ENCODE measurements around the gene DICER1. TPM values are rescaled to one million over a fixed set of nuclear protein-coding genes. Genes with fewer than 3 reads are reported as not detected.

DICER1 gene
- total RNA-seq, 1 experiment from 2014 or later: 57.3 TPM

DNA sequence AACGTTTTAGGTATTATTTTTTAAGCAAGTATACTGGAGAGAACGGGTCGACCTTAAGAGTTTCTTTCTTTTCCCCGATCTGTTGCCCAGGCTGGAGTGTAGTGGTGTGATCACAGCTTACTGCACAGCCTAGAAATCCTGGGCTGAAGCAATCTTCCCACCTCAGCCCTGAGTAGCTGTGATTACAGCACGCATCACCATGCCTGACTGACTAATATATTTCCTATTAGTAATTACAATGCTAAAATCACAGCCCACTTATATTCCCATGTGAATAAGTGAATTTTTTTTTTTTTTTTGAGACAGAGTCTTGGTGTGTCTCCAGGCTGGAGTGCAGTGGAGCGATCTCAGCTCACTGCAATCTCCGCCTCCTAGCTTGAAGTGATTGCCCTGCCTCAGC, 50.4 kb downstream of the DICER1 start:
- no peaks in the 10 kb centered on the region for H3K27me3 ChIP-seq (replicated peaks; ENCODE audit: control insufficient read depth, insufficient read depth, low read length)
- no peaks in the 10 kb centered on the region for H3K27me3 Mint-ChIP-seq (ENCODE audit: insufficient read depth, unreplicated experiment)
- no TSS peak for BruUV-seq (replicated peaks)
- no peak for DNase-seq
- H3K27ac Mint-ChIP-seq (ENCODE audit: unreplicated experiment): no peak overlapping the region
- H3K4me3 ChIP-seq (ENCODE audit: low read depth, low read length): no peak overlapping the region
- no peaks in the 10 kb centered on the region for H3K9me3 Mint-ChIP-seq (ENCODE audit: unreplicated experiment)
- H3K4me1 ChIP-seq: no peaks in the 10 kb centered on the region
- H3K9me3 ChIP-seq: no peaks in the 10 kb centered on the region
- peaks cover 72% of the 10 kb centered on the region for H3K36me3 Mint-ChIP-seq (ENCODE audit: insufficient read depth, unreplicated experiment)
- TF ChIP-seq, protein P1, sequence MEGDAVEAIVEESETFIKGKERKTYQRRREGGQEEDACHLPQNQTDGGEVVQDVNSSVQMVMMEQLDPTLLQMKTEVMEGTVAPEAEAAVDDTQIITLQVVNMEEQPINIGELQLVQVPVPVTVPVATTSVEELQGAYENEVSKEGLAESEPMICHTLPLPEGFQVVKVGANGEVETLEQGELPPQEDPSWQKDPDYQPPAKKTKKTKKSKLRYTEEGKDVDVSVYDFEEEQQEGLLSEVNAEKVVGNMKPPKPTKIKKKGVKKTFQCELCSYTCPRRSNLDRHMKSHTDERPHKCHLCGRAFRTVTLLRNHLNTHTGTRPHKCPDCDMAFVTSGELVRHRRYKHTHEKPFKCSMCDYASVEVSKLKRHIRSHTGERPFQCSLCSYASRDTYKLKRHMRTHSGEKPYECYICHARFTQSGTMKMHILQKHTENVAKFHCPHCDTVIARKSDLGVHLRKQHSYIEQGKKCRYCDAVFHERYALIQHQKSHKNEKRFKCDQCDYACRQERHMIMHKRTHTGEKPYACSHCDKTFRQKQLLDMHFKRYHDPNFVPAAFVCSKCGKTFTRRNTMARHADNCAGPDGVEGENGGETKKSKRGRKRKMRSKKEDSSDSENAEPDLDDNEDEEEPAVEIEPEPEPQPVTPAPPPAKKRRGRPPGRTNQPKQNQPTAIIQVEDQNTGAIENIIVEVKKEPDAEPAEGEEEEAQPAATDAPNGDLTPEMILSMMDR (IDR thresholded peaks at IDR 0.05; ENCODE audit: insufficient read depth in 1 of 2, low read depth in 1 of 2, low read length in 1 of 2, severe bottlenecking in 1 of 2, unreplicated experiment in 1 of 2): no peak
- intact Hi-C loops (cut with micrococcal nuclease; ENCODE audit: unreplicated experiment): no loop called here
- peaks cover 2% of the 10 kb centered on the region for H3K36me3 ChIP-seq (ENCODE audit: control insufficient read depth, insufficient read depth, low read length)
- no peak overlapping the region for H3K4me3 Mint-ChIP-seq (ENCODE audit: unreplicated experiment)
- H3K4me1 Mint-ChIP-seq (ENCODE audit: low read depth, unreplicated experiment): no peaks in the 10 kb centered on the region
- POLR2A ChIA-PET: no interaction called here
- CTCF ChIA-PET: interaction anchor here (0.5 kb wide), 1 partner anchor 105 kb away, joined by 3 read pairs; no protein-coding TSS in a partner anchor

DNA sequence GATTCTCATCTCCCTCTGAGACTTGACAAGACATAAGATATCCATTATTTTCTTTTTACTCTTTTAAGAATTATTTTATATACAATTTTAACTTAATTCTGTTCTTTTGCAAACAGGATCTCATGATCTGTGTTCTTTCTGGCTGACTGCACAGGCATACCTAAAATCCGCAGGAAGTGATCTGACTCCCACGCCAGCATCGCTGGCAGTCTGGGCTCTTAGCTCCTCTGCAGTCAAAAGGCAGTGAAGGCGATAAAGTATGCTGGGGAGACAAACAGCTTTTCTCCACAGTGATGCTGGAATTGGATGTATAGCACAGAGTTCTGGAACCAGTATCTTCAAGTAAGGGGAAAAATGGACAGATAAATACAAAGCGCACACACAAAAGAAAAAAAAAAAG, 52.4 kb downstream of the DICER1 start:
- no peaks in the 10 kb centered on the region for H3K27me3 Mint-ChIP-seq (ENCODE audit: insufficient read depth, unreplicated experiment)
- CTCF ChIA-PET: no interaction called here

DNA sequence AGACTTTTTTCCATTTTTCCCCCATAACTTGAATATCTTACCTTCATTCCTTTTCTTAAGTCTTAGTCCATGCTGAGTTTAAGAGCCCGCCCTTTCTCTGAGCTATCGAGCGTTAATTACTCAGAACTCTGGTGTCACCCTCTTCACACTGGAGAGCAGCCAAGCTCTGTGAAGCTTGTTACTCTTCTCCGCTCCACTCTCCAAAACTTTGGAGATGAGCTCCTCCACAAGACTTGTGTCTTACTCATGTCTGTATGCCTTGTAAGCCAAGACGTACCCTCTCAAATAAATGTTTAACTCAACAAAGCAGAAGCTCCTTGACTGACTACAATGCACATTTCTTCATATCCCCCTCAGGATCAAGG, 54.7 kb downstream of the DICER1 start:
- H3K36me3 ChIP-seq (ENCODE audit: control insufficient read depth, insufficient read depth, low read length): no peaks in the 10 kb centered on the region; the same call in 1 of the 2 replicates
- no peak for DNase-seq

More for the DNA sequence above, 52.4 kb downstream of the DICER1 start:
- H3K4me1 ChIP-seq: no peaks in the 10 kb centered on the region
- H3K9me3 ChIP-seq: no peaks in the 10 kb centered on the region
- DNase-seq: no peak
- H3K4me3 Mint-ChIP-seq (ENCODE audit: unreplicated experiment): no peak overlapping the region
- no peaks in the 10 kb centered on the region for H3K9me3 Mint-ChIP-seq (ENCODE audit: unreplicated experiment)
- no peaks in the 10 kb centered on the region; the same call in 1 of the 2 replicates for H3K36me3 ChIP-seq (ENCODE audit: control insufficient read depth, insufficient read depth, low read length)
- POLR2A ChIA-PET: no interaction called here
- H3K4me1 Mint-ChIP-seq (ENCODE audit: low read depth, unreplicated experiment): no peaks in the 10 kb centered on the region
- H3K27me3 ChIP-seq (replicated peaks; ENCODE audit: control insufficient read depth, insufficient read depth, low read length): no peaks in the 10 kb centered on the region
- H3K36me3 Mint-ChIP-seq (ENCODE audit: insufficient read depth, unreplicated experiment): peaks cover 56% of the 10 kb centered on the region
- H3K27ac Mint-ChIP-seq (ENCODE audit: unreplicated experiment): no peak overlapping the region
- no TSS peak for BruUV-seq (replicated peaks)
- no peak overlapping the region for H3K4me3 ChIP-seq (ENCODE audit: low read depth, low read length)
- TF ChIP-seq, protein P1 (IDR thresholded peaks at IDR 0.05; ENCODE audit: insufficient read depth in 1 of 2, low read depth in 1 of 2, low read length in 1 of 2, severe bottlenecking in 1 of 2, unreplicated experiment in 1 of 2): no peak
- intact Hi-C loops (cut with micrococcal nuclease; ENCODE audit: unreplicated experiment): no loop called here

More for the DNA sequence above, 54.7 kb downstream of the DICER1 start:
- Histone ChIP-seq H3K4me3 (ENCODE audit: low read depth, low read length) (no peak overlapping the region), H3K4me1 (no peaks in the 10 kb centered on the region), H3K9me3 (no peaks in the 10 kb centered on the region), H3K27me3 (replicated peaks; ENCODE audit: control insufficient read depth, insufficient read depth, low read length) (no peaks in the 10 kb centered on the region)
- TF ChIP-seq, protein P1 (IDR thresholded peaks at IDR 0.05; ENCODE audit: insufficient read depth in 1 of 2, low read depth in 1 of 2, low read length in 1 of 2, severe bottlenecking in 1 of 2, unreplicated experiment in 1 of 2): no peak
- Mint-ChIP-seq H3K4me1 (ENCODE audit: low read depth, unreplicated experiment) (no peaks in the 10 kb centered on the region), H3K9me3 (ENCODE audit: unreplicated experiment) (no peaks in the 10 kb centered on the region), H3K36me3 (ENCODE audit: insufficient read depth, unreplicated experiment) (peaks cover 55% of the 10 kb centered on the region), H3K4me3 (ENCODE audit: unreplicated experiment) (no peak overlapping the region), H3K27ac (ENCODE audit: unreplicated experiment) (no peak overlapping the region), H3K27me3 (ENCODE audit: insufficient read depth, unreplicated experiment) (no peaks in the 10 kb centered on the region)
- intact Hi-C loops (cut with micrococcal nuclease; ENCODE audit: unreplicated experiment): no loop called here
- POLR2A ChIA-PET: no interaction called here
- BruUV-seq (replicated peaks): no TSS peak
- CTCF ChIA-PET: no interaction called here

All from Caco-2 (cell line).